ENCODE data around the gene BRIP1.
"Not testable (repeated sequence)": the region's sequence is repeated elsewhere in the genome, so short reads cannot be mapped to it uniquely, and the experiment has no call there.

Gene BRIP1

DNA sequence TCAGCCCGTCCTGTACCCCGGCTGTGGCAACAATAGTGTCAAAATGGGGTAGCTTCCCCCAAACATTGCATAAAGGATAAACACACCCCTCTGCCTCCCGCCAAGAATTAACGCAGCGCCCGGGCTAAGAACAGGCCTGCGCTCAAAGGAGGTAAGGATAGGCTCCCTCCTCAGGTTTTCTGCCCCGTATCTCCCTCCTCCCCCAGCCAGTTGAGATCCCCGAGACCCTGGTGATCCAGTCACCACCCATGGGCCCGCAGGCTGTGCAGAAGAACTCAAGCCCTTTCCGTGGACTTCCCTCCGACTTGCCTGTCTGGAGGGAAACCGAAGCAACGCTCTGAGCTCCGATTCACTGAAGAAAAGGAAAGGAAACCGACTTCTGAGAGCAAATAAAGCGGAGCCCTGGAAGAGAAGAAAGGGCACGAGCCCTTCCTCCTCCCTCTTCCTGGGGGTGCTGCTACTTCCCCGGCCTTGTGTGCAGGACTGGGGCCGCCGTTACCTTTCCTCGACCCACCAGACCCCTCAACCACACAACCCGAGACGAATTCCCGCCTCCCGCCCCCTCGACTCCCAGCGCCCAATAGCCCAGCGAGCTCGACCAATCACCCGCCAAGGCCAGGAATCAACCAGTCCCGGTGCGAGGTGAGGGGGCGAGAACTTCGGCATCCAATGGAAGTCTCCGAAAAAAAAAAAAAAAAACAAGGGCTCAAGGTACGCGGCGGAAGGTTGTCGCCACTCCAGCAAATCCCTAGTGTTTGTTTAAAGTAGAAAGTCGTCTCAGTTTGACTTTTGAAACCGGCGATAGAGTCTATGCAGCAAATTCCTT is at the start of gene BRIP1:
Gene BRIP1, minus strand, starts transcription at position 554 of the 826 bp plus-strand sequence. CDS start 1,989 bp downstream, outside the sequence.
- TF ChIP-seq, protein P1, sequence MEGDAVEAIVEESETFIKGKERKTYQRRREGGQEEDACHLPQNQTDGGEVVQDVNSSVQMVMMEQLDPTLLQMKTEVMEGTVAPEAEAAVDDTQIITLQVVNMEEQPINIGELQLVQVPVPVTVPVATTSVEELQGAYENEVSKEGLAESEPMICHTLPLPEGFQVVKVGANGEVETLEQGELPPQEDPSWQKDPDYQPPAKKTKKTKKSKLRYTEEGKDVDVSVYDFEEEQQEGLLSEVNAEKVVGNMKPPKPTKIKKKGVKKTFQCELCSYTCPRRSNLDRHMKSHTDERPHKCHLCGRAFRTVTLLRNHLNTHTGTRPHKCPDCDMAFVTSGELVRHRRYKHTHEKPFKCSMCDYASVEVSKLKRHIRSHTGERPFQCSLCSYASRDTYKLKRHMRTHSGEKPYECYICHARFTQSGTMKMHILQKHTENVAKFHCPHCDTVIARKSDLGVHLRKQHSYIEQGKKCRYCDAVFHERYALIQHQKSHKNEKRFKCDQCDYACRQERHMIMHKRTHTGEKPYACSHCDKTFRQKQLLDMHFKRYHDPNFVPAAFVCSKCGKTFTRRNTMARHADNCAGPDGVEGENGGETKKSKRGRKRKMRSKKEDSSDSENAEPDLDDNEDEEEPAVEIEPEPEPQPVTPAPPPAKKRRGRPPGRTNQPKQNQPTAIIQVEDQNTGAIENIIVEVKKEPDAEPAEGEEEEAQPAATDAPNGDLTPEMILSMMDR (conservative IDR thresholded peaks at IDR 0.05): no peak
- peak within 1 kb of the TSS; percentile 66 for H3K27ac ChIP-seq

DNA sequence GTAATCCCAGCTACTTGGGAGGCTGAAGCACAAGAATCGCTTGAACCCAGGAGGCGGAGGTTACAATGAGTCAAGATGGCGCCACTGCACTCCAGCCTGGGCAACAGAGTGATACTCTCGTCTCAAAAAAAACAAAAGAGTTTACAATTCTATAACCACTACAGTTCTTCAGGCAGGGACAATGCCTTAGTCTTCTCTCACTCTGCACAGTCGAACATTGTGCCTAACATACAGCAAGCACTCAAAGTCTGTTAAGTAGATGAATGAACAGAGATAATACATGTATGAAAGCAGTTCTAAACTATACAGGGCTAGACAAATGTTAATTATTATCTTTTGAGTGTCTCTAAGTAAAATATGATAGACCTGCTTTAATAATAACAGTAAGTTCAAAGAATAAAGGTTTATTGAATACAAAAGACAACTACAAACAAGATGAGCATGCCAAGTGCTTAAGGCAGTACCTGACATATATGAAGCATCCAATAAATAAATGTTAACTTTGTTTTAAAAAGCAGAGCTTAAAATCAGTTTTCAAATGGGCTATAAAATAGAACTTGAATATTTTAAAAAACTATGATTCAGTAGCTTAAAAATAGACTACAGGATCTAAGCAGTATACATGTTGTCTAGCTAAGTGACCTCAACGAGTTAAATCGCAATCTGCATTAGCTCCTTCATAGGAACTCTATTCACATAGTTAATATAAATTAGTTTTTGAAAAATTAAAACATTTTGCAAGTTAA is 45.1 kb upstream of the BRIP1 start:
- no peak overlapping the region for H3K27ac ChIP-seq
- TF ChIP-seq, protein P1 (conservative IDR thresholded peaks at IDR 0.05): no peak

DNA sequence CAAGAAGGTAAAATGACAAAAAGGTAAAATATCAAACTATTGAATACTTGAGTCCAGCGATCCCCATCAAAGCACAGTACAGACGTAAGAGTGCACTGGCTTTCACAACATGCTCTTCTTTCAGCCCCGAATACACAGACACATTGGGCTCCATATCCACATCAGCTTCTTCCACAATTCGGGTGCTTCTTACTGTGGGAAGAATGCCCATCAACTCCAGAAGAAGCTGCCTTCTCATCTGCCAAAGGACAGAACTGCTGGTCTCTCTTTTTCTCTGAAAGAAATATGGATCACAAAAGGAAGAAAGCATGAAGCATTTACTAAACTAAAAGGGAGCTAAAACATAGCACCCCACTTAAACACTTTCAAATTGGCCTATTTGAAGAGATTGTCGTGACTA is 44.0 kb upstream of the BRIP1 start:
- TF ChIP-seq, protein P1 (conservative IDR thresholded peaks at IDR 0.05): no peak
- H3K27ac ChIP-seq: no peak overlapping the region

DNA sequence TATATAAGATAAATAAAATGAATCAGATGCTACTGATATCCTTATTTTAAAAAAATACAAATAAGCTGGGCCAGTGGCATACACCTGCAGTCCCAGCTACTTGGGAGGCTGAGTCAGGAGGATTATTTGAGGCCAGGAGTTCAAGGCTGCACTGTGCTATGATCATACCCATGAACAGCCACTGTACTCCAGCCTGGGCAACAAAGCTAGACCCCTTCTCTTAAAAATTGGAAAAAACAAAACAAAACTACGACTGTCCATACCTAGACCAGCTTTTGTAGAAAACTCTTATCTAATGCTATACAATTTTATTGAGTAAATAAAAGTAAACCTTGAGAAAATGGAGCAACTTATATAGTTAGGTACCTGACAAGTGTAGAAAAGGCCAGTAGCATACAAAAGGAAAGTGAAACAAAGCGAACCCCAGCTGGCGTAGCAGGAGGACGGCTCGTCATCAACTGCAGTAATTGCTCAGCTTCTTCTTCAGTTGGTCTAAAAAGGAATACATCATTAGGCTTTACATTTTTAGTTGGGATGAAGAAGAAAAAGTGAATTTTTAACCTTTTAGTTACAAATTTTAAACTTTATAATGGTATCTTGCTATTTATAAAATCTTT is 40.9 kb upstream of the BRIP1 start:
- no peak overlapping the region for H3K27ac ChIP-seq
- TF ChIP-seq, protein P1 (conservative IDR thresholded peaks at IDR 0.05): no peak

DNA sequence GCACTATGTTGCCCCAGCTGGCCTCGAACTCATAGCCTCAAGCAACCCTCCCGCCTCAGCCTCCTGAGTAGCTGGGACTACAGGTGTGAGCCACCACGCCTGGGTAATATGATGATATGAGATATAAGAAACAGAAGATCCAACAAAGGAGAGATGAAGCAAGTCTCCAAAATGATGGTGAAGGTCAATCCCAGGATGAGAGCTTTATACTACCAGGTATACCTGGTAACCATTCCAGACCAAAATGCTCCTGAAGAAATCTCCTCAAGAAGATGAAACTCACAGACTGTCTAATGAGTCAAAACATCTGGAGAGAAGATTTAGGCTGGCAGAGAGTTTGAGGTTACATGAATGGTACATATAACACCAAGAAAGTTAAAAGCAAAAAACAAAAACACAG is 39.9 kb upstream of the BRIP1 start:
- TF ChIP-seq, protein P1 (conservative IDR thresholded peaks at IDR 0.05): no peak
- no peak overlapping the region for H3K27ac ChIP-seq

DNA sequence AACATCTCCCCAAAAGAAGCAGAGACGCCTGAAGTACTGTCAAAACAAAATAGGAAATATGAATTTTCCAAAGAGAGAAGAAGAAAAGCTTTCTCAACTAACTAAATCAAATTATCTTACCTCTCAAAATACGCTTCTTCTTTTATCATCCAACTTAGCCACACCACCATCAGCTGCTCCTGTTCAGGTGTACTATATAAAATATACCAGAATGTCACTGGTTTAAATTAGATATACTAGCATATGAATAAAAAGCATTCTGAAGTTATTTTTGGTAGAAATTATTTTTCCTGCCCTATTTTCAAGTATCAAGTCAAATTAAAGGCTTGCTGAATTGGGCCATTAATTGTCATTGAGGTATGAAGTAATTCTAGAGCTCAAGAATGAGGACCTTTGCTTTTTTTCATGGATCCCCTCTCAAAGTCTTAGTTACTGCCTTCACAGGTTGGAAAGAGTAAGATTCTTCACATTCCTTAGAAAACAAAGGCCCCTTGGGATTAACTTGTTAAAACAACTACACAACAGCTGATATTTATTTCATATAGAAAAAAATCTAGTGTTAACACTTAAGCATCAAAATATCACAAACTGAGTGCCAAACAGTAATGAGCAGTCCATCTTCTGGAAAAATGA is 34.3 kb upstream of the BRIP1 start:
- TF ChIP-seq, protein P1 (conservative IDR thresholded peaks at IDR 0.05): no peak
- no peak overlapping the region for H3K27ac ChIP-seq

DNA sequence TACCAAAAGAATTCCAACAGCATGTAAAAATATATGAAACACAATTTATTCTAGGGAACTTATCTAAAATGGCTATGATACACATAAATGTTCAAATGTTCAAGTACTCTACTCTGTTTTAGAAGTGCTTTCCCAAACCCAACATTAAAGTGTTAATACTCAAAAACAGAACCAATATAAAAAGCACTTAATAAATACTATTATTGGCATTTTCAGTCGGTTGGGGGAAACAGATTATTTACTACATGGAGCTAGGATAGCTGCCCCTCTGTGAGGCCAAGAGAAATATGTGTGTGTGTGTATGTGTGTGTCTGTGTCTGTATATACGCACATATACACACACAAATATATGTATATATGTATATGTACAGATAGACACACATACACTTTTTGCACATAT is 32.1 kb upstream of the BRIP1 start:
- no peak overlapping the region for H3K27ac ChIP-seq
- TF ChIP-seq, protein P1 (conservative IDR thresholded peaks at IDR 0.05): no peak

DNA sequence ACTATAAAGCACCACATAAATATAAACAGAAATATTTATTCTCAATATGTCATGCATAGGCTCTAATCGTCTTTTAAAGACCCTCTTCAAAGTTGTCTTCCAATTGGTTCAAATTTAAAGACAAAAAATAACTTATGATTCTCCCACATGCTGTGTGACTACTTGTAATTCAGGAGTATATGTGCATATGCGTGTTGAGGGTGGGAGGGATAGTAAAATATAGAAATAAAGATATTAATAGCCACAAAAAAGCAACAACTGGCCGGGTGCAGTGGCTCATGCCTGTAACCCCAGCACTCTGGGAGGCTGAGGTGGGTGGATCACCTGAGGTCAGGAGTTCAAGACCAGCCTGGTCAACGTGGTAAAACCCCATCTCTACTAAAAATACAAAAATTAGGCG is 31.0 kb upstream of the BRIP1 start:
- H3K27ac ChIP-seq: not testable (repeated sequence)

DNA sequence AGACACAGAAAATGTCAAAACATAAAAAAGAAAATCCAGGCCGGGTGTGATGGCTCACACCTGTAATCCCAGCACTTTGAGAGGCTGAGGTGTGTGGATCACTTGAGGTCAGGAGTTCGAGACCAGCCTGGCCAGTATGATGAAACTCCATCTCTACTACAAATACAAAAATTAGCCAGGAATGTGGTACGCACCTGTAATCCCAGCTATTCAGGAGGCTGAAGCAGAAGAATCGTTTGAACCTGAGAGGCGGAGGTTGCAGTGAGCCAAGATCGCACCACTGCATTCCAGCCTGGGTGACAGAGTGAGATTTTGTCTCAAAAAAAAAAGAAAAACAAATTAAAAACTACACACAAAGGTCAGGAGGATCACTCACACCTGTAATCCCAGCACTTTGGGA is 24.4 kb upstream of the BRIP1 start:
- H3K27ac ChIP-seq: not testable (repeated sequence)

DNA sequence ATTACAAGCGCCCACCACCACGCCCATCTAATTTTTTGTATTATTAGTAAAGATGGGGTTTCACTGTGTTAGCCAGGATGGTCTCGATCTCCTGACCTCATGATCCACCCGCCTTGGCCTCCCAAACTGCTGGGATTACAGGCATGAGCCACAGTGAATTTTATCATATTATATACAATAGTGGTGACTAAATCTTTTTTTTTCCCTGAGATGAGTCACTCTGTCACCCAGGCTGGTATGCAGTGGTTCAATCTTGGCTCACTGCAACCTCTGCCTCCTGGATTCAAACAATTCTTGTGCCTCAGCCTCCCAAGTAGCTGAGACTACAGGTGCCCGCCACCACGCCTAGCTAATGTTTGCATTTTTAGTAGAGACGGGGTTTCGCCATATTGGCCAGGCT is 22.5 kb upstream of the BRIP1 start:
- H3K27ac ChIP-seq: not testable (repeated sequence)

Data from VCaP (cell line).